SK-N-SH (cell line): Measurements from ENCODE around the gene CD300H. TPM values are rescaled to one million over a fixed set of nuclear protein-coding genes. Genes with fewer than 3 reads are reported as not detected.

Experiments
- CTCF ChIA-PET: fragments of 300-600, 350-600 bp; formaldehyde crosslinking; extraction: SDS; loops from one replicate; lab custom pipeline; 2021; lab: Yijun Ruan, JAX
- POLR2A ChIA-PET: fragments of 350-600 bp; sonication (Branson Sonifier 250); formaldehyde crosslinking; extraction: SDS; loops from one replicate; lab custom pipeline; 2020; ENCODE audit warnings: antibody characterized with exemption, inconsistent platforms; lab: Yijun Ruan, JAX
- DNase-seq: peaks from one replicate; pipeline ENCODE4 v3.0.0; 2012
- H2AFZ ChIP-seq: fragments of 200-600 bp; sonication (generic); 2 replicates; pipeline ENCODE4 v1.8.1; 2016; ENCODE audit warnings: antibody characterized with exemption, mild to moderate bottlenecking, low read depth
- H3F3A ChIP-seq: fragments of 200-600 bp; sonication (generic); replicated peaks from 2 replicates; pipeline ENCODE3; 2016; ENCODE audit warnings: antibody characterized with exemption, mild to moderate bottlenecking; ENCODE audit not compliant: insufficient read depth
- H3K27ac ChIP-seq, 2 experiments: fragments of 200-500 bp in 1 of 2; fragments of 200-600 bp in 1 of 2; sonication (Bioruptor generic) in 1 of 2; sonication (generic), shearing (Covaris generic) in 1 of 2; 2 replicates each; pipeline versions ENCODE4 v1.5.1 to v1.6.1; 2014 to 2016; ENCODE audit warnings: low read depth in 2 of 2, inconsistent platforms in 1 of 2, low read length in 1 of 2, mild to moderate bottlenecking in 1 of 2, mixed read lengths in 1 of 2
- H3K27me3 ChIP-seq: fragments of 200-600 bp; sonication (generic), shearing (Covaris generic); 2 replicates; pipeline ENCODE4 v1.6.1; 2016; ENCODE audit warnings: mixed run types; ENCODE audit not compliant: insufficient read depth
- H3K36me3 ChIP-seq, 2 experiments: fragments of 200-500 bp in 1 of 2; fragments of 200-600 bp in 1 of 2; sonication (Bioruptor generic) in 1 of 2; sonication (generic) in 1 of 2; replicated peaks in 1 of 2; 2 replicates each; pipeline versions ENCODE3 to v1.5.1; 2014 to 2016; ENCODE audit warnings: low read length in 1 of 2, mild to moderate bottlenecking in 1 of 2; ENCODE audit not compliant: insufficient read depth in 2 of 2, control insufficient read depth in 1 of 2
- H3K4me1 ChIP-seq, 2 experiments: fragments of 200-500 bp in 1 of 2; fragments of 200-600 bp in 1 of 2; sonication (Bioruptor generic) in 1 of 2; sonication (generic), shearing (Covaris generic) in 1 of 2; 2 replicates each; pipeline versions ENCODE4 v1.5.1 to v1.6.1; 2014 to 2016; ENCODE audit warnings: low read depth in 1 of 2, low read length in 1 of 2, mixed run types in 1 of 2; ENCODE audit not compliant: insufficient read depth in 2 of 2, control insufficient read depth in 1 of 2
- H3K4me2 ChIP-seq: fragments of 200-600 bp; sonication (generic), shearing (Covaris generic); 2 replicates; pipeline ENCODE4 v1.6.1; 2017; ENCODE audit warnings: mixed run types
- H3K4me3 ChIP-seq, 2 experiments: fragments of 200-500 bp in 1 of 2; fragments of 200-600 bp in 1 of 2; sonication (Bioruptor generic) in 1 of 2; sonication (generic), shearing (Covaris generic) in 1 of 2; 2 replicates each; pipeline versions ENCODE4 v1.5.1 to v1.8.1; 2014 to 2016; ENCODE audit warnings: low read depth in 2 of 2, inconsistent platforms in 1 of 2, low read length in 1 of 2, mild to moderate bottlenecking in 1 of 2, mixed read lengths in 1 of 2, moderate library complexity in 1 of 2
- H3K79me2 ChIP-seq: fragments of 200-600 bp; sonication (generic); 2 replicates; pipeline ENCODE4 v1.8.1; 2017; ENCODE audit warnings: mild to moderate bottlenecking; ENCODE audit not compliant: insufficient read depth
- H3K9ac ChIP-seq: fragments of 200-600 bp; sonication (generic); 2 replicates; pipeline ENCODE4 v1.6.1; 2017; ENCODE audit warnings: mixed run types
- H3K9me2 ChIP-seq: fragments of 200-600 bp; sonication (generic); 2 replicates; pipeline ENCODE4 v1.6.1; 2017; ENCODE audit warnings: mixed run types
- H3K9me3 ChIP-seq: fragments of 200-600 bp; sonication (generic); 2 replicates; pipeline ENCODE4 v1.6.1; 2017; ENCODE audit warnings: mixed run types, mild to moderate bottlenecking, moderate library complexity
- H4K20me1 ChIP-seq: fragments of 200-600 bp; sonication (generic); 2 replicates; pipeline ENCODE4 v1.6.1; 2017; ENCODE audit warnings: mild to moderate bottlenecking, mixed run types; ENCODE audit not compliant: insufficient read depth
- CHD2 ChIP-seq: fragments of 150-350 bp; IDR thresholded peaks from 2 replicates; pipeline ENCODE4 v1.6.1; 2018; ENCODE audit warnings: low read length; ENCODE audit not compliant: partially characterized antibody
- EP300 ChIP-seq, 2 experiments: IDR thresholded peaks; 2 replicates each; pipeline versions ENCODE4 v1.4.0 to v1.6.1; 2012; ENCODE audit warnings: borderline replicate concordance in 1 of 2, low read depth in 1 of 2, low read length in 1 of 2
- EZH2phosphoT487 ChIP-seq: fragments of 200-600 bp; sonication (generic); IDR thresholded peaks from 2 replicates; pipeline ENCODE4 v1.6.1; 2017; ENCODE audit warnings: low read depth, mixed run types, mild to moderate bottlenecking, antibody characterized with exemption, moderate library complexity, borderline replicate concordance
- FOSL2 ChIP-seq: IDR thresholded peaks from 2 replicates; pipeline ENCODE4 v1.4.0; 2012; ENCODE audit warnings: low read depth, mild to moderate bottlenecking, moderate library complexity, borderline replicate concordance
- IRF3 ChIP-seq: fragments of 150-350 bp; IDR thresholded peaks from 2 replicates; pipeline ENCODE4 v1.6.1; 2016; ENCODE audit warnings: mild to moderate bottlenecking, low read depth, low read length
- JUND ChIP-seq: IDR thresholded peaks from 2 replicates; pipeline ENCODE4 v1.4.0; 2012
- MEF2A ChIP-seq: IDR thresholded peaks from 2 replicates; pipeline ENCODE4 v1.4.0; 2012; ENCODE audit warnings: low read depth, borderline replicate concordance
- MXI1 ChIP-seq: IDR thresholded peaks from 2 replicates; pipeline ENCODE4 v1.6.1; 2012; ENCODE audit warnings: mild to moderate bottlenecking, low read depth, low read length, improper control_type of control experiment
- PBX3 ChIP-seq: IDR thresholded peaks from 2 replicates; pipeline ENCODE4; 2012
- RAD21 ChIP-seq: IDR thresholded peaks from 2 replicates; pipeline ENCODE4 v1.6.1; 2012; ENCODE audit warnings: mild to moderate bottlenecking, low read length
- RFX5 ChIP-seq: IDR thresholded peaks from 2 replicates; pipeline ENCODE4 v1.6.1; 2012; ENCODE audit warnings: mild to moderate bottlenecking, improper control_type of control experiment, low read length
- SIN3A ChIP-seq: IDR thresholded peaks from 2 replicates; pipeline ENCODE4 v1.6.1; 2012; ENCODE audit warnings: low read depth, mild to moderate bottlenecking, low read length, moderate library complexity, borderline replicate concordance
- SMC3 ChIP-seq: IDR thresholded peaks from 2 replicates; pipeline ENCODE4 v1.6.1; 2012; ENCODE audit warnings: low read depth, low read length, improper control_type of control experiment
- TAF1 ChIP-seq: IDR thresholded peaks from 2 replicates; pipeline ENCODE4 v1.6.1; 2012; ENCODE audit warnings: low read depth, mild to moderate bottlenecking, low read length, moderate library complexity, borderline replicate concordance
- TCF12 ChIP-seq: IDR thresholded peaks from 2 replicates; pipeline ENCODE4 v1.4.0; 2012
- TEAD4 ChIP-seq: IDR thresholded peaks from 2 replicates; pipeline ENCODE4 v1.4.0; 2012; ENCODE audit warnings: mild to moderate bottlenecking, borderline replicate concordance; ENCODE audit not compliant: insufficient read depth
- USF2 ChIP-seq: fragments of 150-350 bp; IDR thresholded peaks from 2 replicates; pipeline ENCODE4 v1.6.1; 2017; ENCODE audit warnings: antibody characterized with exemption, low read length, low read depth, borderline replicate concordance
- YY1 ChIP-seq: IDR thresholded peaks from 2 replicates; pipeline ENCODE4 v1.4.0; 2012; ENCODE audit warnings: low read depth, mild to moderate bottlenecking
- WGBS: methylation state at CpG from one replicate; pipeline ENCODE4 v1.1.6; 2017; ENCODE audit warnings: low lambda C conversion rate; 5-methylcytosine and 5-hydroxymethylcytosine counted together
- polyA plus RNA-seq, 3 experiments: library from polyadenylated mRNA; depleted of rRNA; stranded (reverse); fragments of >200 nt; gene quantifications; 2 replicates each; pipeline ENCODE4 v1.2.3, GENCODE V29; 2012
- TF ChIP-seq, protein P1 (sequence below): IDR thresholded peaks from 2 replicates; pipeline ENCODE4 v1.4.0; 2012; ENCODE audit warnings: low read depth, borderline replicate concordance

Gene CD300H
- polyA plus RNA-seq, 1 of the 3 experiments (the other 2 are of a cell fraction), result not detected

- H3K36me3 ChIP-seq, result no peaks in the 10 kb centered on the region
- H2AFZ ChIP-seq, result no peak overlapping the region
- H3K4me3 ChIP-seq, result no peak overlapping the region
- no peak overlapping the region for H3K9ac ChIP-seq
- no peaks in the 10 kb centered on the region for H3K79me2 ChIP-seq
- TF ChIP-seq TCF12, result no peak
- no peak for TF ChIP-seq PBX3
- no peak for TF ChIP-seq SMC3
- no peaks in the 10 kb centered on the region for H3K9me2 ChIP-seq
- ChIA-PET POLR2A (no interaction called here), CTCF (interaction anchor here (0.9 to 1.5 kb wide), 4 partner anchors 21 to 166 kb away, joined by 3 to 10 read pairs (median 4); partner anchors contain the start of gene CD300H)
- H4K20me1 ChIP-seq, result no peaks in the 10 kb centered on the region
- WGBS, result 60% methylated on average over 16 of the region's 16 CpGs
- H3K9me3 ChIP-seq, result peaks cover 5% of the 10 kb centered on the region; the same call in 1 of the 2 replicates
- H3K4me1 ChIP-seq, result no peaks in the 10 kb centered on the region
- H3F3A ChIP-seq, result no peaks in the 10 kb centered on the region
- DNase-seq, result no peak
- no peak overlapping the region for H3K4me2 ChIP-seq
- no peaks in the 10 kb centered on the region for H3K27me3 ChIP-seq
- H3K27ac ChIP-seq, result no peak overlapping the region
Measured at GRCh38 chr17:74544991-74545842, 22.1 kb downstream of the CD300H start.

- WGBS, result 65% methylated on average over 12 of the region's 18 CpGs
Measured at GRCh38 chr17:74543891-74544760, 23.2 kb downstream of the CD300H start.

More at GRCh38 chr17:74543891-74544760, 23.2 kb downstream of the CD300H start:
- no peak for TF ChIP-seq SIN3A
- no peak for TF ChIP-seq TEAD4
- TF ChIP-seq MEF2A, result no peak
- no peak for TF ChIP-seq TAF1
- TF ChIP-seq USF2, result no peak
- no peak for TF ChIP-seq FOSL2
- no peak for TF ChIP-seq IRF3
- no peak for TF ChIP-seq CHD2
- no peak for TF ChIP-seq SMC3
- TF ChIP-seq JUND, result no peak
- no peak for TF ChIP-seq RFX5
- TF ChIP-seq YY1, result no peak
- no peak for TF ChIP-seq EP300 (IDR thresholded peaks at IDR 0.05; ENCODE audit: borderline replicate concordance in 1 of 2, low read depth in 1 of 2, low read length in 1 of 2)
- TF ChIP-seq EZH2phosphoT487, result no peak
- TF ChIP-seq RAD21, result no peak
- no peak for TF ChIP-seq MXI1
- TF ChIP-seq, protein P1, sequence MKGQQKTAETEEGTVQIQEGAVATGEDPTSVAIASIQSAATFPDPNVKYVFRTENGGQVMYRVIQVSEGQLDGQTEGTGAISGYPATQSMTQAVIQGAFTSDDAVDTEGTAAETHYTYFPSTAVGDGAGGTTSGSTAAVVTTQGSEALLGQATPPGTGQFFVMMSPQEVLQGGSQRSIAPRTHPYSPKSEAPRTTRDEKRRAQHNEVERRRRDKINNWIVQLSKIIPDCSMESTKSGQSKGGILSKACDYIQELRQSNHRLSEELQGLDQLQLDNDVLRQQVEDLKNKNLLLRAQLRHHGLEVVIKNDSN, result no peak
- ChIA-PET CTCF (interaction anchor here (0.7 to 1.7 kb wide), 5 partner anchors 8 to 113 kb away, joined by 3 to 5 read pairs (median 4); no protein-coding TSS in a partner anchor), POLR2A (no interaction called here)
- Histone ChIP-seq H3K4me3 (no peak overlapping the region), H2AFZ (no peak overlapping the region), H3K9ac (no peak overlapping the region), H3K27ac (no peak overlapping the region), H3F3A (no peaks in the 10 kb centered on the region), H3K9me3 (no peaks in the 10 kb centered on the region; the same call in 1 of the 2 replicates), H3K36me3 (no peaks in the 10 kb centered on the region), H3K4me1 (no peaks in the 10 kb centered on the region), H3K27me3 (no peaks in the 10 kb centered on the region), H4K20me1 (no peaks in the 10 kb centered on the region), H3K9me2 (no peaks in the 10 kb centered on the region), H3K79me2 (no peaks in the 10 kb centered on the region), H3K4me2 (no peak overlapping the region)
- DNase-seq, result no peak
